GM18502 (cell line): ENCODE results near the gene ZSCAN5A.
"Not testable (repeated sequence)": the region's sequence is repeated elsewhere in the genome, so short reads cannot be mapped to it uniquely, and the experiment has no call there.

Experiments
- ATAC-seq: cut with Tn5 transposase; IDR thresholded peaks from one replicate; pipeline ENCODE4 v1.9.1; 2021; ENCODE audit warnings: mild to moderate bottlenecking; ENCODE audit not compliant: unreplicated experiment, poor library complexity

The ZSCAN5A gene

GRCh38 chr19:56315077-56315828 lies 614 bp upstream of the ZSCAN5A start:
- ATAC-seq: peak; percentile 74

- no peak for ATAC-seq
Observed at GRCh38 chr19:56314018-56314380, 640 bp downstream of the ZSCAN5A start.

GRCh38 chr19:56312787-56313657 lies 1.6 kb downstream of the ZSCAN5A start:
- no peak for ATAC-seq

- ATAC-seq: no peak
Observed at GRCh38 chr19:56312342-56312741, 2.3 kb downstream of the ZSCAN5A start.

- ATAC-seq: no peak
Observed at GRCh38 chr19:56310462-56310861, 4.2 kb downstream of the ZSCAN5A start.

- ATAC-seq: no peak
Observed at GRCh38 chr19:56309511-56310185, 5.0 kb downstream of the ZSCAN5A start.

GRCh38 chr19:56308792-56309191 lies 5.8 kb downstream of the ZSCAN5A start:
- ATAC-seq: no peak

- ATAC-seq: not testable (repeated sequence)
Observed at GRCh38 chr19:56307062-56307461, 7.6 kb downstream of the ZSCAN5A start.

- ATAC-seq: no peak
Observed at GRCh38 chr19:56306016-56306415, 8.6 kb downstream of the ZSCAN5A start.

- ATAC-seq: no peak
Observed at GRCh38 chr19:56304243-56304642, 10.4 kb downstream of the ZSCAN5A start.

GRCh38 chr19:56301886-56302620 lies 12.6 kb downstream of the ZSCAN5A start:
- no peak for ATAC-seq

- no peak for ATAC-seq
Observed at GRCh38 chr19:56301155-56301554, 13.5 kb downstream of the ZSCAN5A start.

- ATAC-seq: no peak
Observed at GRCh38 chr19:56299688-56300087, 15.0 kb downstream of the ZSCAN5A start.

GRCh38 chr19:56297010-56297409 lies 17.6 kb downstream of the ZSCAN5A start:
- no peak for ATAC-seq

GRCh38 chr19:56295531-56296455 lies 18.8 kb downstream of the ZSCAN5A start:
- ATAC-seq: no peak

- no peak for ATAC-seq
Observed at GRCh38 chr19:56294549-56294948, 20.1 kb downstream of the ZSCAN5A start.

GRCh38 chr19:56291867-56292266 lies 22.8 kb downstream of the ZSCAN5A start:
- ATAC-seq: no peak

GRCh38 chr19:56290104-56290503 lies 24.5 kb downstream of the ZSCAN5A start:
- ATAC-seq: no peak

- ATAC-seq: no peak
Observed at GRCh38 chr19:56284746-56285145, 29.9 kb downstream of the ZSCAN5A start.
